ENCODE data around the gene DIO3. TPM values are rescaled to one million over a fixed set of nuclear protein-coding genes. Genes with fewer than 3 reads are reported as not detected.

The DIO3 gene
- total RNA-seq, 1 experiment from 2014 or later: not detected

- no peak overlapping the region for H2AK5ac ChIP-seq (ENCODE audit: insufficient read length, low read length)
- H4K20me1 ChIP-seq (ENCODE audit: control insufficient read depth, insufficient read depth, insufficient read length): no peaks in the 10 kb centered on the region
- H3T11ph ChIP-seq (ENCODE audit: low read length): no peak overlapping the region
- WGBS (ENCODE audit: extremely low coverage, insufficient read length, low lambda C conversion rate): no CpG with 5 or more reads among the region's 5 CpGs
- no peak overlapping the region for H2BK20ac ChIP-seq (ENCODE audit: low read depth, low read length, poor library complexity, severe bottlenecking)
- H3K27ac ChIP-seq (ENCODE audit: insufficient read length, low read depth, low read length): no peak overlapping the region
- no peak overlapping the region for H2BK15ac ChIP-seq (ENCODE audit: low read depth, low read length)
- H3K79me1 ChIP-seq (ENCODE audit: insufficient read depth, low read depth, low read length, poor library complexity, severe bottlenecking): no peaks in the 10 kb centered on the region
- H3K79me2 ChIP-seq (ENCODE audit: insufficient read depth, low read length): no peaks in the 10 kb centered on the region
- H2BK5ac ChIP-seq (ENCODE audit: insufficient read length, low read length): no peak overlapping the region
- H3K14ac ChIP-seq (ENCODE audit: insufficient read depth, low read length): no peak overlapping the region; the same call in 1 of the 2 replicates
- no peak for TF ChIP-seq CTCF (conservative IDR thresholded peaks at IDR 0.05)
- Mint-ChIP-seq H3K27ac (no peak overlapping the region; a peak in 1 of 7 replicates), H3K9me3 (peaks cover 2 to 7% of the 10 kb centered on the region in 2 experiments; a peak in 4 of 5 replicates), H3K4me1 (0 out of 4 replicates have a peak, but pooled peaks cover 0 to 4% of the 10 kb centered on the region in 2 experiments), H3K36me3 (ENCODE audit: insufficient read depth in 1 of 3, low read depth in 3 of 3) (peaks cover 0 to 4% (median 2%) of the 10 kb centered on the region in 3 experiments; a peak in 4 of 7 replicates), H3K4me3 (no peak overlapping the region), H3K27me3 (ENCODE audit: low read depth) (peaks cover 19% of the 10 kb centered on the region)
- no peak overlapping the region for H2AFZ ChIP-seq (ENCODE audit: low read length)
- no peak overlapping the region for H4K8ac ChIP-seq (replicated peaks; ENCODE audit: insufficient read length, low read depth, low read length)
- H3K4ac ChIP-seq (ENCODE audit: low read depth, low read length): no peak overlapping the region
- no peak overlapping the region for H3K18ac ChIP-seq (ENCODE audit: insufficient read length, low read depth, low read length)
- DNase-seq: no peak
- H4K5ac ChIP-seq (ENCODE audit: insufficient read length, low read depth, low read length): no peak overlapping the region
- no peak overlapping the region for H3K56ac ChIP-seq (ENCODE audit: insufficient read length, low read depth, low read length)
- no peaks in the 10 kb centered on the region for H3K9me3 ChIP-seq (ENCODE audit: control insufficient read depth, low read depth, low read length)
- no peak overlapping the region for H4K91ac ChIP-seq (ENCODE audit: insufficient read length, low read depth, low read length)
- no peaks in the 10 kb centered on the region for H3K23me2 ChIP-seq (ENCODE audit: insufficient read length, low read depth, low read length, poor library complexity, severe bottlenecking)
- no peak overlapping the region for H3K23ac ChIP-seq (ENCODE audit: insufficient read length, low read depth, low read length)
- H2BK12ac ChIP-seq (ENCODE audit: insufficient read length, low read depth, low read length): no peak overlapping the region
- no peaks in the 10 kb centered on the region for H3K27me3 ChIP-seq (ENCODE audit: insufficient read depth, low read length)
- no peaks in the 10 kb centered on the region for H3K4me1 ChIP-seq (ENCODE audit: insufficient read depth, low read length)
- H3K4me2 ChIP-seq (ENCODE audit: insufficient read depth, insufficient read length, low read length): no peak overlapping the region
- no peak overlapping the region for H3K9ac ChIP-seq (ENCODE audit: extremely low read depth, insufficient read length, low read length)
- H2BK120ac ChIP-seq (ENCODE audit: low read depth, low read length, poor library complexity, severe bottlenecking): no peak overlapping the region
These were observed 29.8 kb downstream of the DIO3 start for GRCh38 chr14:101591121-101591520.

All from H9 (cell line).